Measurements from ENCODE around the gene POLR3K.
A peak's percentile ranks its signal among the peaks of the same experiment; 100 is the strongest.

The POLR3K gene

GRCh38 chr16:67884-68789 lies 14.7 kb upstream of the POLR3K start:
- TF ChIP-seq MYC (IDR thresholded peaks at IDR 0.05; ENCODE audit: low read depth, low read length): no peak
- DNase-seq (ENCODE audit: low read depth): no peak
- no peak overlapping the region for H3K4me3 ChIP-seq (ENCODE audit: low read depth, low read length)

GRCh38 chr16:67183-67791 lies 13.9 kb upstream of the POLR3K start:
- no peak overlapping the region for H3K4me3 ChIP-seq (ENCODE audit: low read depth, low read length)
- no peak for DNase-seq (ENCODE audit: low read depth)
- TF ChIP-seq POLR2A (IDR thresholded peaks at IDR 0.05; ENCODE audit: extremely low read depth, insufficient read length): no peak
- no peak for TF ChIP-seq MYC (IDR thresholded peaks at IDR 0.05; ENCODE audit: low read depth, low read length)
- no peak for TF ChIP-seq MAX (IDR thresholded peaks at IDR 0.05; ENCODE audit: low read depth, low read length)
- TF ChIP-seq CTCF (IDR thresholded peaks at IDR 0.05; ENCODE audit: low read depth, low read length): no peak

GRCh38 chr16:66309-67182 lies 13.1 kb upstream of the POLR3K start:
- DNase-seq (ENCODE audit: low read depth): no peak
- no peak overlapping the region for H3K4me3 ChIP-seq (ENCODE audit: low read depth, low read length)
- TF ChIP-seq CTCF (IDR thresholded peaks at IDR 0.05; ENCODE audit: low read depth, low read length) (no peak), MYC (IDR thresholded peaks at IDR 0.05; ENCODE audit: low read depth, low read length) (no peak), POLR2A (IDR thresholded peaks at IDR 0.05; ENCODE audit: extremely low read depth, insufficient read length) (no peak), MAX (IDR thresholded peaks at IDR 0.05; ENCODE audit: low read depth, low read length) (no peak)

- TF ChIP-seq MAX (IDR thresholded peaks at IDR 0.05; ENCODE audit: low read depth, low read length): 0 out of 2 replicates have a peak, but pooled peaks have one; percentile 23
- no peak for TF ChIP-seq POLR2A (IDR thresholded peaks at IDR 0.05; ENCODE audit: extremely low read depth, insufficient read length)
- peak; percentile 87 for TF ChIP-seq CTCF (IDR thresholded peaks at IDR 0.05; ENCODE audit: low read depth, low read length)
- TF ChIP-seq MYC (IDR thresholded peaks at IDR 0.05; ENCODE audit: low read depth, low read length): 0 out of 2 replicates have a peak, but pooled peaks have one; percentile 43
- DNase-seq (ENCODE audit: low read depth): peak; percentile 75
- no peak overlapping the region for H3K4me3 ChIP-seq (ENCODE audit: low read depth, low read length)
These were observed 12.3 kb upstream of the POLR3K start for GRCh38 chr16:65745-66144.

GRCh38 chr16:64914-65255 lies 11.5 kb upstream of the POLR3K start:
- no peak overlapping the region for H3K4me3 ChIP-seq (ENCODE audit: low read depth, low read length)
- TF ChIP-seq POLR2A (IDR thresholded peaks at IDR 0.05; ENCODE audit: extremely low read depth, insufficient read length): no peak
- DNase-seq (ENCODE audit: low read depth): no peak

GRCh38 chr16:63998-64913 lies 10.8 kb upstream of the POLR3K start:
- H3K4me3 ChIP-seq (ENCODE audit: low read depth, low read length): no peak overlapping the region
- TF ChIP-seq CTCF (IDR thresholded peaks at IDR 0.05; ENCODE audit: low read depth, low read length) (no peak), MAX (IDR thresholded peaks at IDR 0.05; ENCODE audit: low read depth, low read length) (no peak), POLR2A (IDR thresholded peaks at IDR 0.05; ENCODE audit: extremely low read depth, insufficient read length) (no peak), MYC (IDR thresholded peaks at IDR 0.05; ENCODE audit: low read depth, low read length) (no peak)
- DNase-seq (ENCODE audit: low read depth): no peak

All from NB4 (cell line).